H1 (cell line): ENCODE data around the gene MCF2L. TPM values are rescaled to one million over a fixed set of nuclear protein-coding genes. Genes with fewer than 3 reads are reported as not detected.
A peak's percentile ranks its signal among the peaks of the same experiment; 100 is the strongest.

ENCODE experiments used
- CTCF ChIA-PET: fragments of 300-600 bp; sonication (Branson Sonifier 250); formaldehyde crosslinking; loops from one replicate; lab custom pipeline; 2021; ENCODE audit not compliant: partially characterized antibody; lab: Charles Lee
- POLR2A ChIA-PET: fragments of 300-600 bp; sonication (Branson Sonifier 250); formaldehyde crosslinking; loops from one replicate; lab custom pipeline; 2021; ENCODE audit warnings: inconsistent platforms; ENCODE audit not compliant: partially characterized antibody; lab: Charles Lee
- DNase-seq, 2 experiments: peaks; one replicate each; pipeline versions ENCODE4 v3.0.0 to v3.0.0-alpha.2; 2010 to 2022; ENCODE audit warnings: low spot score in 2 of 2, low read depth in 1 of 2, mixed read lengths in 1 of 2
- FAIRE-seq: peaks from 2 replicates; lab custom pipeline; 2011; peaks lifted over from hg19 to GRCh38; lab: Jason Lieb, UNC
- H2AFZ ChIP-seq: 2 replicates; pipeline ENCODE4 v1.8.1; 2012; ENCODE audit warnings: low read length, inconsistent platforms
- H2AK5ac ChIP-seq: 2 replicates; pipeline ENCODE4 v1.6.1; 2013; ENCODE audit warnings: low read depth, low read length
- H2BK120ac ChIP-seq: replicated peaks from 2 replicates; pipeline ENCODE3; 2013; ENCODE audit warnings: low read depth, low read length, inconsistent platforms
- H2BK12ac ChIP-seq: 2 replicates; pipeline ENCODE4 v1.6.1; 2013; ENCODE audit warnings: low read depth, low read length
- H2BK15ac ChIP-seq: 2 replicates; pipeline ENCODE4 v1.6.1; 2013; ENCODE audit warnings: low read length
- H2BK20ac ChIP-seq: 2 replicates; pipeline ENCODE4 v1.6.1; 2013; ENCODE audit warnings: low read length
- H2BK5ac ChIP-seq: 2 replicates; pipeline ENCODE4 v1.6.1; 2013; ENCODE audit warnings: low read depth, low read length
- H3K14ac ChIP-seq: 2 replicates; pipeline ENCODE4 v1.6.1; 2013; ENCODE audit warnings: inconsistent platforms; ENCODE audit not compliant: insufficient read length
- H3K18ac ChIP-seq: 2 replicates; pipeline ENCODE4 v1.6.1; 2013; ENCODE audit warnings: low read length; ENCODE audit errors: extremely low read depth
- H3K23ac ChIP-seq: 2 replicates; pipeline ENCODE4 v1.6.1; 2013; ENCODE audit warnings: inconsistent platforms; ENCODE audit not compliant: insufficient read length
- H3K23me2 ChIP-seq: 2 replicates; pipeline ENCODE4 v1.6.1; 2013; ENCODE audit warnings: low read depth, low read length
- H3K27ac ChIP-seq: 2 replicates; pipeline ENCODE4 v1.6.1; 2011; ENCODE audit warnings: low read depth, low read length, inconsistent platforms
- H3K27me3 ChIP-seq, 4 experiments: replicated peaks in 1 of 4; 1 replicate in 1 of 4; 2 replicates in 3 of 4; pipeline versions ENCODE4 v1.6.1 to v1.8.1; 2011 to 2013; ENCODE audit warnings: low read length in 3 of 4, mild to moderate bottlenecking in 3 of 4, inconsistent platforms in 2 of 4, mixed read lengths in 2 of 4, moderate library complexity in 1 of 4; ENCODE audit not compliant: control insufficient read depth in 3 of 4, insufficient read depth in 3 of 4; ENCODE audit errors: extremely low read depth in 1 of 4
- H3K36me3 ChIP-seq, 4 experiments: 2 replicates each; pipeline versions ENCODE4 v1.6.1 to v1.8.1; 2011 to 2013; ENCODE audit warnings: mild to moderate bottlenecking in 4 of 4, low read length in 3 of 4, moderate library complexity in 2 of 4, control low read depth in 1 of 4, inconsistent platforms in 1 of 4; ENCODE audit not compliant: insufficient read depth in 4 of 4, control insufficient read depth in 2 of 4
- H3K4ac ChIP-seq: replicated peaks from 2 replicates; pipeline ENCODE3; 2013; ENCODE audit warnings: low read length, low read depth, mixed read lengths, inconsistent platforms; ENCODE audit not compliant: insufficient read length
- H3K4me1 ChIP-seq, 4 experiments: replicated peaks in 1 of 4; 1 replicate in 1 of 4; 2 replicates in 3 of 4; pipeline versions ENCODE4 v1.6.1 to v1.8.1; 2011 to 2013; ENCODE audit warnings: low read length in 3 of 4, inconsistent platforms in 2 of 4, mixed read lengths in 1 of 4; ENCODE audit not compliant: insufficient read depth in 4 of 4, control insufficient read depth in 3 of 4
- H3K4me2 ChIP-seq, 2 experiments: 2 replicates each; pipeline versions ENCODE4 v1.6.1 to v1.8.1; 2011 to 2013; ENCODE audit warnings: low read depth in 2 of 2, low read length in 2 of 2, control low read depth in 1 of 2, inconsistent platforms in 1 of 2, mild to moderate bottlenecking in 1 of 2; ENCODE audit not compliant: insufficient read depth in 1 of 2
- H3K4me3 ChIP-seq, 4 experiments: fragments of 200-600, 300-600 bp in 1 of 4; sonication (generic), shearing (Covaris generic), sonication (Bioruptor Twin) in 1 of 4; 2 replicates each; pipeline versions ENCODE4 v1.5.1 to v1.8.1; 2011 to 2016; ENCODE audit warnings: low read length in 4 of 4, low read depth in 3 of 4, control low read depth in 2 of 4, inconsistent platforms in 2 of 4, mild to moderate bottlenecking in 2 of 4, mixed read lengths in 1 of 4, moderate library complexity in 1 of 4; ENCODE audit not compliant: insufficient read depth in 2 of 4; ENCODE audit errors: extremely low read depth in 1 of 4
- H3K56ac ChIP-seq: replicated peaks from 2 replicates; pipeline ENCODE3; 2013; ENCODE audit warnings: low read depth, mild to moderate bottlenecking, mixed read lengths, low read length, inconsistent platforms; ENCODE audit not compliant: insufficient read length
- H3K79me1 ChIP-seq: 2 replicates; pipeline ENCODE4 v1.6.1; 2013; ENCODE audit warnings: low read depth, low read length, control low read depth
- H3K79me2 ChIP-seq, 2 experiments: 2 replicates each; pipeline versions ENCODE4 v1.6.1 to v1.8.1; 2012 to 2013; ENCODE audit warnings: low read length in 2 of 2, mild to moderate bottlenecking in 2 of 2, inconsistent platforms in 1 of 2; ENCODE audit not compliant: insufficient read depth in 2 of 2, control insufficient read depth in 1 of 2
- H3K9ac ChIP-seq, 4 experiments: replicated peaks in 1 of 4; 1 replicate in 1 of 4; 2 replicates in 3 of 4; pipeline versions ENCODE4 v1.6.1 to v1.8.1; 2011 to 2013; ENCODE audit warnings: low read depth in 3 of 4, low read length in 3 of 4, control low read depth in 2 of 4, mild to moderate bottlenecking in 2 of 4, moderate library complexity in 2 of 4, inconsistent platforms in 1 of 4; ENCODE audit errors: extremely low read depth in 1 of 4
- H3K9me3 ChIP-seq, 2 experiments: 2 replicates each; pipeline versions ENCODE4 v1.6.1 to v1.8.1; 2012 to 2013; ENCODE audit warnings: mild to moderate bottlenecking in 2 of 2, moderate library complexity in 2 of 2, control low read depth in 1 of 2, inconsistent platforms in 1 of 2, low read depth in 1 of 2, low read length in 1 of 2, mixed read lengths in 1 of 2; ENCODE audit not compliant: insufficient read depth in 2 of 2
- H4K20me1 ChIP-seq, 2 experiments: replicated peaks in 1 of 2; 2 replicates each; pipeline versions ENCODE3 to v1.8.1; 2011 to 2013; ENCODE audit warnings: inconsistent platforms in 2 of 2, low read length in 2 of 2, mild to moderate bottlenecking in 1 of 2; ENCODE audit not compliant: insufficient read depth in 2 of 2, control insufficient read depth in 1 of 2
- H4K5ac ChIP-seq: 2 replicates; pipeline ENCODE4 v1.6.1; 2013; ENCODE audit warnings: low read length, low read depth, mixed read lengths, inconsistent platforms; ENCODE audit not compliant: insufficient read length
- H4K8ac ChIP-seq: 2 replicates; pipeline ENCODE4 v1.8.0; 2013; ENCODE audit warnings: mild to moderate bottlenecking, moderate library complexity, low read length, inconsistent platforms; ENCODE audit not compliant: insufficient read depth; ENCODE audit errors: extremely low read depth
- H4K91ac ChIP-seq: replicated peaks from 2 replicates; pipeline ENCODE3; 2013; ENCODE audit warnings: low read length, mixed read lengths, inconsistent platforms; ENCODE audit not compliant: insufficient read length
- ATF3 ChIP-seq: IDR thresholded peaks from 2 replicates; pipeline ENCODE4 v1.6.1; 2011; ENCODE audit warnings: low read depth, mild to moderate bottlenecking, low read length; ENCODE audit not compliant: insufficient read depth
- CHD2 ChIP-seq: IDR thresholded peaks from 2 replicates; pipeline ENCODE4 v1.6.1; 2012; ENCODE audit warnings: low read length, improper control_type of control experiment
- CTBP2 ChIP-seq: IDR thresholded peaks from 2 replicates; pipeline ENCODE4 v1.7.0; 2011; ENCODE audit warnings: borderline replicate concordance, mild to moderate bottlenecking, moderate library complexity, mixed read lengths, low read length; ENCODE audit not compliant: insufficient read depth, insufficient read length
- GABPA ChIP-seq: IDR thresholded peaks from 2 replicates; pipeline ENCODE4 v1.6.1; 2011; ENCODE audit warnings: mild to moderate bottlenecking, low read length, moderate library complexity, borderline replicate concordance; ENCODE audit not compliant: insufficient read depth
- JUN ChIP-seq: IDR thresholded peaks from 2 replicates; pipeline ENCODE4 v1.6.1; 2011; ENCODE audit warnings: low read depth, mild to moderate bottlenecking, improper control_type of control experiment, low read length
- NANOG ChIP-seq: IDR thresholded peaks from 2 replicates; pipeline ENCODE4 v1.6.1; 2011; ENCODE audit warnings: low read length, low read depth, mild to moderate bottlenecking, inconsistent platforms; ENCODE audit not compliant: insufficient read depth, poor library complexity, severe bottlenecking
- NRF1 ChIP-seq: IDR thresholded peaks from 2 replicates; pipeline ENCODE4 v1.6.1; 2011; ENCODE audit warnings: mild to moderate bottlenecking, low read depth, low read length, improper control_type of control experiment
- POLR2AphosphoS5 ChIP-seq: IDR thresholded peaks from 2 replicates; pipeline ENCODE4 v1.6.1; 2011; ENCODE audit warnings: low read depth, low read length
- RBBP5 ChIP-seq: IDR thresholded peaks from 2 replicates; pipeline ENCODE4 v1.7.1; 2012; ENCODE audit warnings: low read depth, mild to moderate bottlenecking, inconsistent platforms, low read length, moderate library complexity, borderline replicate concordance
- SIN3A ChIP-seq, 2 experiments: IDR thresholded peaks in 1 of 2; conservative IDR thresholded peaks in 1 of 2; 2 replicates each; pipeline ENCODE4 v1.6.1; 2011 to 2012; ENCODE audit warnings: low read length in 2 of 2, improper control_type of control experiment in 1 of 2, low read depth in 1 of 2, mild to moderate bottlenecking in 1 of 2
- WGBS, 2 experiments: shearing (Covaris generic) in 1 of 2; methylation state at CpG; one replicate each; pipeline versions ENCODE4 v1.1.6 to v1.1.7; 2013 to 2015; ENCODE audit warnings: low lambda C conversion rate in 2 of 2, mixed read lengths in 2 of 2, inconsistent platforms in 1 of 2, low coverage in 1 of 2, missing lambda C conversion rate in 1 of 2; ENCODE audit not compliant: insufficient replicate concordance in 2 of 2, insufficient coverage in 1 of 2, insufficient read length in 1 of 2; ENCODE audit errors: extremely low coverage in 1 of 2, missing lambda C conversion rate in 1 of 2; 5-methylcytosine and 5-hydroxymethylcytosine counted together
- polyA plus RNA-seq, 7 experiments: library from polyadenylated mRNA; depleted of rRNA in 3 of 7; stranded (reverse) in 5 of 7; unstranded in 2 of 7; fragments of >200 nt in 5 of 7; fragments of 200-250 nt in 2 of 7; gene quantifications; 1 replicate in 5 of 7; 2 replicates in 1 of 7; 4 replicates in 1 of 7; pipeline versions ENCODE4 v1.2.1 to v1.2.3, GENCODE V29; 2011 to 2013; ENCODE audit warnings: missing spikeins in 2 of 7, mixed read lengths in 2 of 7
- total RNA-seq: library from RNA; stranded (reverse); fragmentation: NEBNext Ultra II Directional; extraction: Animal tissue kit (Norgen Biotek cat#: 25700); gene quantifications from 2 replicates; pipeline ENCODE4 v1.2.1, GENCODE V29; 2021

MCF2L gene
- total and polyA plus RNA-seq, 2 of the 8 experiments (the other 6 are each of a cell fraction or from before 2014, with no cell fraction given), result 10.1 to 24.4 TPM

GRCh38 chr13:113114511-113115362 is 145.7 kb downstream of the MCF2L start:
- H2BK5ac ChIP-seq, result no peak overlapping the region
- H3K4me1 ChIP-seq, result peaks cover 0 to under 1% (median 0%) of the 10 kb centered on the region in 4 experiments; a peak in 1 of 7 replicates
- no peak for FAIRE-seq
- DNase-seq, result peak in 1 of 2 experiments; percentile 37
- H3K56ac ChIP-seq, result no peak overlapping the region
- H3K23me2 ChIP-seq, result peaks cover 8% of the 10 kb centered on the region; the same call in 1 of the 2 replicates
- H4K8ac ChIP-seq, result no peak overlapping the region
- no peak overlapping the region for H3K4me3 ChIP-seq
- H3K79me2 ChIP-seq, result no peaks in the 10 kb centered on the region
- H3K79me1 ChIP-seq, result no peaks in the 10 kb centered on the region
- no peak overlapping the region for H2AFZ ChIP-seq
- H2AK5ac ChIP-seq, result no peak overlapping the region
- no peak overlapping the region for H3K23ac ChIP-seq
- ChIA-PET POLR2A (interaction anchor here (1.1 kb wide), 1 partner anchor 15 kb away, joined by 4 read pairs; no protein-coding TSS in a partner anchor), CTCF (interaction anchor here (1.0 to 2.1 kb wide), 6 partner anchors 10 to 161 kb away, joined by 3 to 13 read pairs (median 4); no protein-coding TSS in a partner anchor)
- H3K27me3 ChIP-seq, result peaks cover 14 to 15% (median 15%) of the 10 kb centered on the region in 4 experiments; a peak in 6 of 7 replicates
- no peak overlapping the region for H3K18ac ChIP-seq
- H3K27ac ChIP-seq, result no peak overlapping the region
- H3K36me3 ChIP-seq, result peaks cover 0 to 5% (median 0%) of the 10 kb centered on the region in 4 experiments; a peak in 2 of 8 replicates
- no peak overlapping the region for H4K91ac ChIP-seq
- H3K4ac ChIP-seq, result no peak overlapping the region
- WGBS, 2 experiments, result 91% methylated on average over 17 of the region's 17 CpGs; no CpG with 5 or more reads in 1 of the 2 experiments
- H3K9me3 ChIP-seq, result peaks cover 4 to 6% of the 10 kb centered on the region in 2 experiments; a peak in 2 of 4 replicates
- no peak overlapping the region for H4K5ac ChIP-seq
- no peak overlapping the region for H2BK120ac ChIP-seq
- H2BK20ac ChIP-seq, result no peak overlapping the region
- 0 out of 2 replicates have a peak overlapping the region, but pooled peaks have one; percentile 12 for H2BK15ac ChIP-seq
- H3K14ac ChIP-seq, result no peak overlapping the region
- no peak overlapping the region for H2BK12ac ChIP-seq
- no peak overlapping the region for H3K9ac ChIP-seq
- H3K4me2 ChIP-seq, result no peak overlapping the region
- H4K20me1 ChIP-seq, result peaks cover 0 to 4% of the 10 kb centered on the region in 2 experiments
- TF ChIP-seq JUN (no peak), NANOG (no peak), CTBP2 (no peak), GABPA (no peak), ATF3 (no peak), NRF1 (no peak), POLR2AphosphoS5 (no peak), CHD2 (no peak), RBBP5 (no peak), SIN3A (conservative IDR thresholded peaks at IDR 0.05 in 1 of 2, IDR thresholded peaks at IDR 0.05 in 1 of 2; ENCODE audit: low read depth in 1 of 2, low read length in 2 of 2) (no peak)
